RPMI8226 (cell line): ENCODE results near the gene MPV17L.
"Not testable (repeated sequence)": the region's sequence is repeated elsewhere in the genome, so short reads cannot be mapped to it uniquely, and the experiment has no call there.

Experiments used
- DNase-seq: peaks from one replicate; pipeline ENCODE4 v3.0.0-alpha.2; 2015

Gene MPV17L

GRCh38 chr16:15395631-15396508, at the start of gene MPV17L:
TSS of gene MPV17L (plus strand) at chr16:15395754. CDS start at chr16:15395898, 144 bp downstream.
- DNase-seq = not testable (repeated sequence)

- not testable (repeated sequence) for DNase-seq
Observed at GRCh38 chr16:15348721-15349120, 46.8 kb upstream of the MPV17L start.

GRCh38 chr16:15351251-15351650, 44.3 kb upstream of the MPV17L start:
- DNase-seq = not testable (repeated sequence)

- not testable (repeated sequence) for DNase-seq
Observed at GRCh38 chr16:15351745-15352144, 43.8 kb upstream of the MPV17L start.

- DNase-seq = not testable (repeated sequence)
Observed at GRCh38 chr16:15352852-15353251, 42.7 kb upstream of the MPV17L start.

GRCh38 chr16:15354846-15355245, 40.7 kb upstream of the MPV17L start:
- not testable (repeated sequence) for DNase-seq

GRCh38 chr16:15357495-15357894, 38.1 kb upstream of the MPV17L start:
- DNase-seq = not testable (repeated sequence)

GRCh38 chr16:15378194-15378593, 17.4 kb upstream of the MPV17L start, which contains the start of gene NPIPA5:
TSS of gene NPIPA5 (minus strand) at chr16:15378294. CDS start at chr16:15378294, 0 bp downstream.
- not testable (repeated sequence) for DNase-seq

- DNase-seq = not testable (repeated sequence)
Observed at GRCh38 chr16:15382810-15383209, 12.7 kb upstream of the MPV17L start.

GRCh38 chr16:15388060-15388459, 7.5 kb upstream of the MPV17L start:
- DNase-seq = not testable (repeated sequence)

- DNase-seq = not testable (repeated sequence)
Observed at GRCh38 chr16:15389916-15390315, 5.6 kb upstream of the MPV17L start.

- not testable (repeated sequence) for DNase-seq
Observed at GRCh38 chr16:15393025-15393424, 2.5 kb upstream of the MPV17L start.

GRCh38 chr16:15396509-15396829, 915 bp downstream of the MPV17L start:
- not testable (repeated sequence) for DNase-seq

GRCh38 chr16:15396948-15397594, 1.5 kb downstream of the MPV17L start:
- DNase-seq = no peak

- DNase-seq = no peak
Observed at GRCh38 chr16:15398618-15399316, 3.2 kb downstream of the MPV17L start.

- no peak for DNase-seq
Observed at GRCh38 chr16:15399317-15399716, 3.8 kb downstream of the MPV17L start.

GRCh38 chr16:15400314-15400713, 4.8 kb downstream of the MPV17L start:
- DNase-seq = not testable (repeated sequence)

GRCh38 chr16:15401972-15402371, 6.4 kb downstream of the MPV17L start:
- DNase-seq = no peak

- no peak for DNase-seq
Observed at GRCh38 chr16:15403392-15403995, 7.9 kb downstream of the MPV17L start.

- not testable (repeated sequence) for DNase-seq
Observed at GRCh38 chr16:15404091-15404490, 8.5 kb downstream of the MPV17L start.

- DNase-seq = peak; percentile 10
Observed at GRCh38 chr16:15404792-15405191, 9.2 kb downstream of the MPV17L start.

- DNase-seq = not testable (repeated sequence)
Observed at GRCh38 chr16:15407756-15408155, 12.2 kb downstream of the MPV17L start.

- not testable (repeated sequence) for DNase-seq
Observed at GRCh38 chr16:15409476-15409875, 13.9 kb downstream of the MPV17L start.
